Stimulated activated CD4-positive, alpha-beta T cell treated with anti-CD3 and anti-CD28 coated beads, Interleukin-4, amount 100 ng/mL, for 24 hours (primary cell): ENCODE measurements around the gene SORCS2.

ENCODE experiments used
- DNase-seq: peaks from one replicate; pipeline ENCODE4 v3.0.0-alpha.2; 2020

The SORCS2 gene

GRCh38 chr4:7540654-7541413 lies 348.5 kb downstream of the SORCS2 start:
- DNase-seq = no peak

- no peak for DNase-seq
Observed at GRCh38 chr4:7541414-7541810, 349.1 kb downstream of the SORCS2 start.

GRCh38 chr4:7542781-7543180 lies 350.4 kb downstream of the SORCS2 start:
- DNase-seq = no peak

- no peak for DNase-seq
Observed at GRCh38 chr4:7546152-7546808, 353.9 kb downstream of the SORCS2 start.

GRCh38 chr4:7546809-7547367 lies 354.6 kb downstream of the SORCS2 start:
- no peak for DNase-seq

GRCh38 chr4:7547368-7548040 lies 355.2 kb downstream of the SORCS2 start:
- DNase-seq = no peak

GRCh38 chr4:7549866-7550265 lies 357.5 kb downstream of the SORCS2 start:
- DNase-seq = no peak

- no peak for DNase-seq
Observed at GRCh38 chr4:7552466-7552865, 360.1 kb downstream of the SORCS2 start.

GRCh38 chr4:7553280-7553679 lies 360.9 kb downstream of the SORCS2 start:
- DNase-seq = no peak

GRCh38 chr4:7554905-7555304 lies 362.6 kb downstream of the SORCS2 start:
- no peak for DNase-seq

- DNase-seq = no peak
Observed at GRCh38 chr4:7556558-7556957, 364.2 kb downstream of the SORCS2 start.

- DNase-seq = no peak
Observed at GRCh38 chr4:7557456-7557855, 365.1 kb downstream of the SORCS2 start.

- DNase-seq = no peak
Observed at GRCh38 chr4:7558436-7558835, 366.1 kb downstream of the SORCS2 start.

- DNase-seq = no peak
Observed at GRCh38 chr4:7559316-7559715, 367.0 kb downstream of the SORCS2 start.

- DNase-seq = no peak
Observed at GRCh38 chr4:7559741-7560395, 367.5 kb downstream of the SORCS2 start.

GRCh38 chr4:7561557-7561956 lies 369.2 kb downstream of the SORCS2 start:
- no peak for DNase-seq

GRCh38 chr4:7564242-7564641 lies 371.9 kb downstream of the SORCS2 start:
- DNase-seq = no peak

- DNase-seq = no peak
Observed at GRCh38 chr4:7565483-7565882, 373.1 kb downstream of the SORCS2 start.

- no peak for DNase-seq
Observed at GRCh38 chr4:7569810-7570783, 377.8 kb downstream of the SORCS2 start.

- DNase-seq = no peak
Observed at GRCh38 chr4:7571001-7571400, 378.7 kb downstream of the SORCS2 start.

GRCh38 chr4:7571701-7572100 lies 379.4 kb downstream of the SORCS2 start:
- DNase-seq = no peak

- no peak for DNase-seq
Observed at GRCh38 chr4:7572894-7573293, 380.6 kb downstream of the SORCS2 start.
